GM03348 (cell line): ENCODE data around the gene NCAPD3.
"Not testable (repeated sequence)": the region's sequence is repeated elsewhere in the genome, so short reads cannot be mapped to it uniquely, and the experiment has no call there.

Source experiments
- DNase-seq: peaks from one replicate; pipeline ENCODE4 v3.0.0; 2012; ENCODE audit warnings: low spot score

The NCAPD3 gene

GRCh38 chr11:134224710-134225664 lies 1.2 kb upstream of the NCAPD3 start:
- peak; percentile 62 for DNase-seq

- no peak for DNase-seq
These were observed 646 bp downstream of the NCAPD3 start for GRCh38 chr11:134223121-134223520.

- no peak for DNase-seq
These were observed 7.0 kb downstream of the NCAPD3 start for GRCh38 chr11:134216816-134217215.

GRCh38 chr11:134215836-134216235 lies 7.9 kb downstream of the NCAPD3 start:
- no peak for DNase-seq

- no peak for DNase-seq
These were observed 16.1 kb downstream of the NCAPD3 start for GRCh38 chr11:134207538-134208239.

GRCh38 chr11:134206185-134206584 lies 17.6 kb downstream of the NCAPD3 start:
- no peak for DNase-seq

GRCh38 chr11:134205729-134206128 lies 18.0 kb downstream of the NCAPD3 start:
- no peak for DNase-seq

GRCh38 chr11:134202661-134203060 lies 21.1 kb downstream of the NCAPD3 start:
- DNase-seq, result no peak

- DNase-seq, result no peak
These were observed 23.1 kb downstream of the NCAPD3 start for GRCh38 chr11:134200688-134201087.

- no peak for DNase-seq
These were observed 24.2 kb downstream of the NCAPD3 start for GRCh38 chr11:134199531-134199930.

- DNase-seq, result no peak
These were observed 27.0 kb downstream of the NCAPD3 start for GRCh38 chr11:134196756-134197155.

- DNase-seq, result not testable (repeated sequence)
These were observed 35.7 kb downstream of the NCAPD3 start for GRCh38 chr11:134188092-134188491.

GRCh38 chr11:134181707-134182106 lies 42.1 kb downstream of the NCAPD3 start:
- peak; percentile 67 for DNase-seq

GRCh38 chr11:134178032-134178674 lies 45.6 kb downstream of the NCAPD3 start:
- no peak for DNase-seq

- peak; percentile 50 for DNase-seq
These were observed 47.5 kb downstream of the NCAPD3 start for GRCh38 chr11:134176284-134176683.

GRCh38 chr11:134173296-134173695 lies 50.5 kb downstream of the NCAPD3 start:
- DNase-seq, result no peak

GRCh38 chr11:134171951-134172350 lies 51.8 kb downstream of the NCAPD3 start:
- DNase-seq, result no peak

GRCh38 chr11:134170919-134171281 lies 52.9 kb downstream of the NCAPD3 start:
- peak; percentile 57 for DNase-seq

GRCh38 chr11:134170177-134170918 lies 53.4 kb downstream of the NCAPD3 start:
- DNase-seq, result no peak

GRCh38 chr11:134164490-134165370 lies 59.0 kb downstream of the NCAPD3 start:
- no peak for DNase-seq

- DNase-seq, result no peak
These were observed 64.1 kb downstream of the NCAPD3 start for GRCh38 chr11:134159652-134160051.
